NT2/D1 (cell line): ENCODE measurements around the gene C8A.

Experiments
- SUZ12 ChIP-seq: IDR thresholded peaks from 2 replicates; pipeline ENCODE4 v1.6.1; 2011; ENCODE audit not compliant: insufficient read length, insufficient read depth; ENCODE audit errors: extremely low read depth
- YY1 ChIP-seq: IDR thresholded peaks from 2 replicates; pipeline ENCODE4 v1.6.1; 2011; ENCODE audit not compliant: insufficient read length, insufficient read depth

GRCh38 chr1:56834137-56834900 lies 20.3 kb upstream of the C8A start:
- TF ChIP-seq SUZ12, result no peak
- no peak for TF ChIP-seq YY1
